ENCODE results near the gene RPS26.

The RPS26 gene

GRCh38 chr12:56041552-56042429 lies at the start of gene RPS26:
Gene RPS26 (plus strand): TSS chr12:56041918. CDS start chr12:56042167, 249 bp downstream.
- Mint-ChIP-seq H3K4me1 (peaks cover 62% of the 10 kb centered on the region), H3K9me3 (no peaks in the 10 kb centered on the region), H3K27me3 (ENCODE audit: low read depth, poor library complexity) (no peaks in the 10 kb centered on the region), H3K4me3 (peak within 1 kb of the TSS; percentile 98), H3K36me3 (ENCODE audit: low read depth) (peaks cover 51% of the 10 kb centered on the region), H3K27ac (peak within 1 kb of the TSS; percentile 99)
- TF ChIP-seq CTCF (IDR thresholded peaks at IDR 0.05): peak; percentile 38
- DNase-seq: peak; percentile 87

GRCh38 chr12:55993230-55993853 lies 48.4 kb upstream of the RPS26 start:
- Mint-ChIP-seq H3K4me1 (peaks cover 15% of the 10 kb centered on the region), H3K9me3 (no peaks in the 10 kb centered on the region), H3K36me3 (ENCODE audit: low read depth) (peaks cover 53% of the 10 kb centered on the region), H3K27me3 (ENCODE audit: low read depth, poor library complexity) (no peaks in the 10 kb centered on the region), H3K27ac (peak overlapping the region; percentile 15), H3K4me3 (no peak overlapping the region)
- no peak for DNase-seq
- no peak for TF ChIP-seq CTCF (IDR thresholded peaks at IDR 0.05)

- Mint-ChIP-seq H3K9me3 (no peaks in the 10 kb centered on the region), H3K36me3 (ENCODE audit: low read depth) (peaks cover 45% of the 10 kb centered on the region), H3K4me1 (peaks cover 26% of the 10 kb centered on the region), H3K27me3 (ENCODE audit: low read depth, poor library complexity) (no peaks in the 10 kb centered on the region), H3K4me3 (no peak overlapping the region), H3K27ac (peak overlapping the region; percentile 61)
- TF ChIP-seq CTCF (IDR thresholded peaks at IDR 0.05): no peak
- DNase-seq: no peak
Measured at GRCh38 chr12:55995366-55995765, 46.4 kb upstream of the RPS26 start.

- peaks cover 26% of the 10 kb centered on the region for H3K4me1 Mint-ChIP-seq
- peak; percentile 74 for TF ChIP-seq CTCF (IDR thresholded peaks at IDR 0.05)
- peak; percentile 61 for DNase-seq
Measured at GRCh38 chr12:55996201-55996714, 45.5 kb upstream of the RPS26 start.

GRCh38 chr12:55996715-55997534 lies 44.8 kb upstream of the RPS26 start, which contains the start of gene SUOX:
Gene SUOX (plus strand): TSS chr12:55997276. CDS start chr12:56002222, 4,946 bp downstream.
- DNase-seq: peak; percentile 92
- Mint-ChIP-seq H3K4me1 (peaks cover 26% of the 10 kb centered on the region), H3K27ac (peak within 1 kb of the TSS; percentile 93), H3K4me3 (peak within 1 kb of the TSS; percentile 97), H3K27me3 (ENCODE audit: low read depth, poor library complexity) (no peaks in the 10 kb centered on the region), H3K36me3 (ENCODE audit: low read depth) (peaks cover 37% of the 10 kb centered on the region), H3K9me3 (no peaks in the 10 kb centered on the region)
- no peak for TF ChIP-seq CTCF (IDR thresholded peaks at IDR 0.05)

More at GRCh38 chr12:55996201-55996714, 45.5 kb upstream of the RPS26 start:
- Mint-ChIP-seq H3K4me3 (peak overlapping the region; percentile 97), H3K27me3 (ENCODE audit: low read depth, poor library complexity) (no peaks in the 10 kb centered on the region), H3K36me3 (ENCODE audit: low read depth) (peaks cover 37% of the 10 kb centered on the region), H3K9me3 (no peaks in the 10 kb centered on the region), H3K27ac (peak overlapping the region; percentile 86)

Data from nephron progenitor cell (in vitro differentiated cells).